ENCODE data around the gene INTU.
"Not testable (repeated sequence)": the region's sequence is repeated elsewhere in the genome, so short reads cannot be mapped to it uniquely, and the experiment has no call there.

The INTU gene

DNA sequence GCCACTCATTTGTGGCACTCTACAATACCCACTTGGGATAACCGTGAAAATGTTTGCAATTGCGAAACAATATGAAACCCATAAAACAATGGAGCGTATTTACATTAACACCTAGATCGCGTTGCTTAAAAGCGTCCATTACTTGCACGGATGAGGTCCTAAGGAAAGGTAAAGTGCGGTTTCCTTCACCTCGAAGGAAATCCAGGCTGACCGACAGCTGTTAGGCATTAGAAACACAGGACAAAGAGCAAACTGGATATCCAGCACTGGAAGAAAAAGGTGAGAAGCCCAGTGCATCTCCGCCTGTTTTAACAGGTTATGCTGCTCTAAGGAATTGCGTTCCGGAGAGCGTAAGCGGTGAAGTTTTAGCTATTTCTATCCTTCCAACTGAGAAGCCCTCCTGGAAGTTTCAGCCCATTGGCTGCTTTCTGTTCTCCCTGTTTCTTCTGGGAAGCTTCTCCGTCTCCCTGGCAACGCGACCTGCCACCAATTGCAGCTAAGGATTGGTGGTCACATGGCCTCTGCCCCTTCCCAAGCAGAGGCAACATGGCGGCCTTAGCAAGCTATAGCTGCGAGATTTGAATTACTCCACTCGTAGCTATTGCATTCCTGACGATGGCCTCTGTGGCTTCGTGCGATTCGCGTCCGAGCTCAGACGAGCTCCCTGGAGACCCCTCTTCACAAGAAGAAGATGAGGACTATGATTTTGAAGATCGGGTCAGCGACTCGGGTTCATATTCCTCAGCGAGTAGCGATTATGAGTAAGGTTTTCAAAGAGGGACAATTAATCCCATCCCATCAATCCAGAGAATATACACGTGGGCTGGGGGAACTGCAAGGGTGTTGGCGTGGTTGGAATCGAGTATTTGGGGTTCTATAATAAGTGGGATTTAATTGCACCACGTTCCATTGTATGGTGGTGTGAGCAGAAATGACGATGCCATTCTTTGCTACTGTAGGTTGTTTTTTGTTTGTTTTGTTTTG is at the start of gene INTU:
INTU (plus strand) TSS at position 538 of the 984 bp plus-strand sequence; CDS start at position 616, 78 bp downstream.
- DNase-seq (ENCODE audit: low spot score), result peak; percentile 97

DNA sequence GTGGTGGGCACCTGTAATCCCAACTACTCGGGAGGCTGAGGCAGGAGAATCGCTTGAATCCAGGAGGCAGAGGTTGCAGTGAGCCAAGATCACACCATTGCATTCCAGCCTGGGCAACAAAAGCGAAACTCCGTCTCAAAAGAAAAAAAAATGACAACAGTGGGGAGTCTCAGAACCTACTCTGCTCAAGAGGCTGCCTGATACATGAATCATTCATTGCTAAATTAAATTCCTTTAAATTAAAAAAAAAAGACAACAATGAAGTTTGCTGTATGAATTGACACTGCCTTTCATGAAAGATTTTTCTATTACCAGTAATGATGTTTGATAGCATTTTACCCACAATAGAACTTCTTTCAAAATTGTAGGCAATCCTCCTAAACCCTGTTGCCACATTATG is 46.3 kb upstream of the INTU start:
- DNase-seq (ENCODE audit: low spot score), result not testable (repeated sequence)

DNA sequence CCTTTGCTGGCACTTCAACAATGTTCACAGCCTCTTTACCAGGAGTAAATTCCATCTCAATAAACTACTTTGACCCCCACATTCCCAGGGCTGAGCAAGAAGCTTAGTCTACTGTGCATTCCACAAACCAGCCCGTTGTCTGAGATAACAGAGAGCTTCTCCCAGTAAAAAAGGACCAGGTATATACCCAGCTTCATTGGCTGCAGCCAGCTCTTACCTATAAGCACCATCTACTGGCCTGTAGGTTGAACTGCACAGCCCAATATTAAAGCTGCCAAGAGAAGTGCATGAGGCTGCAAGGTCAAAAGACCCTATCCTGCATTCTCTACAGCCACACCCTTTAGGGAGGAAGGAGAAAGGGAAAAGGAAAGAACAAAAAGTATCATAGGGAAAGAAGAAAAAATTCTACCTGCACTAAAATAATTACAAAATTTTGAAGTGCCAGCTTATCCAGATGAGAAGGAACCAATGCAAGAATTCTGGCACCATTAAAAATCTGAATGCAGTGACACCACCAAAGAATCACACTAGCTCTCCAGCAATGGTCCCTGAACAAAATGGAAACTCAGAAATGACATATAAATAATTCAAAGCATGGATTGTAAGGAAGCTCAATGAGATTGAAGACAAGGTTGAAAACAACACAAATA is 45.7 kb upstream of the INTU start:
- DNase-seq (ENCODE audit: low spot score), result peak; percentile 67

DNA sequence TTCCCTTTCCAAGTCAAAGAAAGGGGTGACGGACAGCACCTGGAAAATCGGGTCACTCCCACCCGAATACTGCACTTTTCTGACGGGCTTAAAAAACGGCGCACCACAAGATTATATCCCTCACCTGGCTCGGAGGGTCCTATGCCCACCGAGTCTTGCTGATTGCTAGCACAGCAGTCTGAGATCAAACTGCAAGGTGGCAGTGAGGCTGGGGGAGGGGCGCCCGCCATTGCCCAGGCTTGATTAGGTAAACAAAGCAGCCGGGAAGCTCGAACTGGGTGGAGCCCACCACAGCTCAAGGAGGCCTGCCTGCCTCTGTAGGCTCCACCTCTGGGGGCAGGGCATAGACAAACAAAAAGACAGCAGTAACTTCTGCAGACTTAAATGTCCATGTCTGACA is 43.6 kb upstream of the INTU start:
- DNase-seq (ENCODE audit: low spot score), result not testable (repeated sequence)

DNA sequence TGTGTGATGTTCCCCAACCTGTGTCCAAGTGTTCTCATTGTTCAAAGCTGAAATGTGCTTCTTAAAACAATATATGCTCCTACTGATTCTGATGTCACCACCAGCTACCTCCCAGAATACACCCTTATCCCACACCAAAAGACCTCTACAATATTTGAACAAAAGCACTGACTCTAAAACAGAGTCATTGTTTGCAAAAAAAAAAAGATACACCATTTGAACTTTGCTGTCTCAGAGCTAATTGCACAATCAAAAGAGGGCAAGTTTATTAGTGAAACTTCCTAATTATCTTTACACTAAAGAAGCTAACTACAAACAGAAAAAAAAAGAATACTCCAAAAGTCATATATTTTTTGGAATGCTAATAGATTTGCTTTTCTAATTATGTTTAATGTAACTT is 34.1 kb upstream of the INTU start:
- DNase-seq (ENCODE audit: low spot score), result no peak

DNA sequence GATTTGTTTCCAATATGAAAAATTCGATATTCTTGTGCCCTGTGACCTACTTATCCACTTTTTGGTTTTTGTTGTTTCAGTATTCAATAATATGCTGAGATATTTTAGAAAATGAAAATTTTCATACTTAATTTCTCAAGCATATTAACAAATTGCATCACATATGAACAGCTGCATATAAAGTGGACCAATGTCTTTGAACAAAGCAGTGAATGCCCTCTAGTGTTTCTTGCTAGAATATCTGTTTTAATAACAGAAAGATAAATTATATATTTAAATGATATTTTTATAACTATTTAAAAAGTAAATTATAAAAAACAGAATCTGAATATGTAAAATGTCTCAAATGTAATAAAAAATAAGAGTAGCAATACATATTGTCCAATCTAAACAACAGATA is 31.7 kb upstream of the INTU start:
- no peak for DNase-seq (ENCODE audit: low spot score)

DNA sequence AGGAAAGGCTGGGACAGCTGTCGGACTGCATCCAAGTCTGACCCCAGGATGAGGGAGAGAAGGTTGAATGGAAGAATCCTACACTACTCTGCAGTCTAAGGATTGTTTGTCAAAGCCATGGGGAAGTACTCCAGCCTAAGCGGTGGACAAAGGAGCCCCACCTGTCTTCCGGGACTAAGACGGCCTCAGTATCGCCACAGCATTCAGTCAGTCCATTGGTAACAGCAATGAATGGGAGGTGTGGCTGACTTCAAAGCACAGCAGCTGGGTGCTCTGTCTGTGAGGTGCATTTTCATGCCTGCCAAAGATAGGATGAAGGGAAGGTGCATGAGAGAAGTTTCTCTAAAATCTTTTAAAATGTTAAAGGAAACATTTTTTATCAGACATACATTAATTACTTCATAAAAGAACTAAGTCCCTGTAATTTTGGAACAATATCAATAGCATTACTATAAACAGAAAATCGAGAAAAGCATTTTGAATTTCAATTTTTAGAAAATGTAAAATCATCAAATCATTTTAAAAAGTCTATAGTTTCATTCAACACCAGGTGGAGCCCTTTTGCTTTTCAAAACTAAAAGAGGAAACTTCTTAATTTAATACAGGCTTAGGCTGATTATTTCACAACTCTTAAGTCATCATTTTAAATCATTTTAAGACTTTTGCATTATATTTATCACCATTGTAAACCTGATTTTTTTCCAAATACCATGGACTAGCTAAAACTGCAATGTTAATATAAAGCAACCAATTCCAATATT is 27.6 kb upstream of the INTU start:
- peak; percentile 43 for DNase-seq (ENCODE audit: low spot score)

DNA sequence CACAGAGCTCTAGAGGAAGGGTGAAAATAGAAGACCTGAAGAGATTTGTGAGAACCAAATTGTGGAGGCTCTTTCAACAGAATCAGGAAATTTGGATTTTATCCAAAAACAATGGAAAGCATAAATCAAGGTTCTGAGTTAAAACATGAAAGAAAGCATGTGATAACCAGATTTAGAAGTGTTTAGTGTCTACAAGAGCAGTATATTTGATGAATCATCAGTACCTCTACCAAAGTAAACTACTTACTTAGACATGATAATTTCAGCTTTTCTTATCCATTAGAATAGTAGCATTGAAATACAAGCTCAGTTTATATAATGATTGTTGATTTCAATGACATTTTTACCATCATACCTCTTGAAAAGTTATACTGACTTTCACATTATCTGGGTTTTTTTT is 25.9 kb upstream of the INTU start:
- DNase-seq (ENCODE audit: low spot score), result no peak

DNA sequence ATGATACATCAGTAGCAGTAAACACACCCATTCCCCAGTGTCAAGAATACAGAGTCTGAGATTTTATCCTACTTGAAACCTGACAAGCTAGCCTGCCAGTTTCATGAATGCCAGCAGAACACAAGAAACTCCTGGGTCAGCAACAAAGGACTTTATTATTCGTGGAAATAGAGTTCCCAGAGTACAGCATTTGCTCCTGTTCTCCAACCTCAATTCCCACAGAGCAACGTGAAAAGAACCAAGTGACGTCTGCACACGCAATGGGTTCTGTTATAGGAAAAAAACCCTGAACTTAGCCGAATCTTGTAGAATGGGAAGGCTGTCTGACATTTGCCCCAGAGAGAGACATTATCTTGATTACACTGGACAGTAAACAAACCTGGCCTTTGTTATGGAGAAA is 23.3 kb upstream of the INTU start:
- DNase-seq (ENCODE audit: low spot score), result no peak

DNA sequence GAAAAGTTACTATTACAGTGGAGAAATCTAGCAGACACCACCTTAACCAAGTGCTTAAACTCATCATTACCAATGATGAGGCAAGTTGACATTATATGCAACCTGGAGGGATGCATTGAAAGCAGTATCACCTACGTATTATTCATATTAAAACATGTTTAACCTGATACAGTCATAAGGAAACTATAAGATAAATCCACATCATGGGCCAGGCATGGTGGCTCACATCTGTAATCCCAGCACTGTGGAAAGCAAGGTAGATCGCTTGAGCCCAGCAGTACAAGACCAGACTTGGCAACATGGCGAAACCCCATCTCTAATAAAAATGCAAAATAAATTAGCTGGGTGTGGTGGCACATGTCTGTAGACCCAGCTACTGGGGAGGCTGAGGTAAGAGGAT is 22.3 kb upstream of the INTU start:
- no peak for DNase-seq (ENCODE audit: low spot score)

DNA sequence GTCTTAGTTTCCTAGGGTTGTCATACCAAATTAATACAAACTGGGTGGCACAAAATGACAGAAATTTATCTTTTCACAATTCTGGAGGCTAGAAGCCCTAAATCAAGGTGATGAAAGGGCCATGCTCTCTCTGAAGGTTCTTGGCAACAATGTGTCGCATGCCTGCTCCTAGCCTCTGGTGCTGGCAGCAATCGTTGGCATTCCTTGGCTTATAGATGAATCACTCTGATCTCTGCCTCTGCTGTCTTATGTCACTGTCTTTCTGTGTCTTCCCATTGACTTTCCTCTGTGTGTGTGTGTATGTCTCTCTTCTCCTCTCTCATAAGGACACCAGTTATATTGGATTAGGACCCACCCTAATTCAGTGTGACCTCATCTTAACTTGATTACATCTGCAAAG is 15.9 kb upstream of the INTU start:
- peak; percentile 44 for DNase-seq (ENCODE audit: low spot score)

DNA sequence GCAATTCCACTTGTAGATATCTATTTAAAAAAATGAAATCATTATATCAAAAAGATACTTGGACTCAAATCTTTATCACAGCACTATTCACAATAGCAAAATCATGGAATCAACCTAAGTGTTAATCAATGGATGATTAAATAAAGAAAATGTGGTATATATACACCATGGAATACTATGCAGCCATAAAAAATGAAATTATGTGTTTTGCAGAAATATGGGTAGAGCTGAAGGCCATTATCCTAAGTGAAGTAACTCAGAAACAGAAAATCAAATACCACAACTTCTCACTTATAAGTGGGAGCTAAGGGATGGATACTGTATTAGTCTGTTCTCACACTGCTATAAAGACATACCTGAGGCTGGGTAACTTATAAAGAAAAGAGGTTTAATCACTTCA is 14.3 kb upstream of the INTU start:
- no peak for DNase-seq (ENCODE audit: low spot score)

DNA sequence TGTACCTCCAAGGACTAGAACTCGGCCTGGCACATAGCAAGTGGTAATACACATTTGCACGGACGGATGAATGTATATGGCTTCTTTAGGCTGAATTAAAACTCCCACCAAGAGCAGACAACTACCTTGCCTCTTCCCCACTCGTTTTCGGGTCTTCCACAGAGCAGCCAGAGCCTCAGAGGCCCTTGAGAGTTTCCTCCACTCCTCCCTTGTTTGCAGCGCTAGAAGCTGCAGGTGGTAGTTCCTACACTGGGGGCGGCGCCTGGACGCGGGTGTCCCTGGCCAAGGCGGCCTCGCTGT is 10.2 kb upstream of the INTU start:
- DNase-seq (ENCODE audit: low spot score), result no peak

DNA sequence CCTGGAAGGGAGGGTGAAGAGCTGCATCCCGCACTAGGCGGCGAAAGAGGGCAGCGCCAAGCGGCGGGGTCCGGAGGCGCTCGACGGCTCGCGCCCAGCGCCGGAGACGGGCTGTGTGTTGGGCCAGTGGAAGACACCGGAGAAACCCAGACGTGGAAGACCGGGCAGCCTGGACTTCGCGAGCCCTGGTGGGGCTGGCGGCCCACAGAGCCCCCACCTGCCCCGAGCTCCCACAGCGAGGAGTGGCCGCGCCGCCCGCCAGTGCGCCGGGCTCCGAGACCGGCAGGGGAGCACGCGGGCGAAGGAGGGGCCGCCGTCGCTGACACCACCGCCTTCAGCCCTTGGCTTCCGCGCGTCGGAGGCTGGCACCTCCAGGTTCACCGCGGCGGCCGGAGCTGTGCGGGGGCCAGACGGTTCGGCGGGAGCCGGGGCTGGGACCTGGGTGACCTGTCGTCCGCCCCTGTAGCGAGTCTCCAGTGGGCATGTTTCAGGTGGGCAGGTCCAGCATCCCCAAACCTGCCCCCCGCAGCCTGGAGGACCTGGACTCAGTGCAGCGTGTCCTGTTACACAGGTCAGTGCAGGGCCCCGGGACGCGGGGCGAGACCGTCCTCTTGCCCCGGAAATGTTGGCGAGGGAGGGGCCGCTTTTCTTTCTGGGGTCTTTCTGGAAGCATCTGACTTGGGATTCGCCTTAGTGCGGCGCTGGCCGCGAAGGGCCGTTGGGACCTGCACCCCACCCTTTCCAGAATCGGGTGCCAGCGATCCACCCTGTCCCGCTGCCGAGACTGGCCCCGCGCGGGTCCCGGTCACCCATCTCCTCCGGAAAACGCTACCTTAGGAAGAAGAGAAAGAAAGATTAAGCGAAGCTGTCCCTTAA is 9.6 kb upstream of the INTU start:
- peak; percentile 49 for DNase-seq (ENCODE audit: low spot score)

DNA sequence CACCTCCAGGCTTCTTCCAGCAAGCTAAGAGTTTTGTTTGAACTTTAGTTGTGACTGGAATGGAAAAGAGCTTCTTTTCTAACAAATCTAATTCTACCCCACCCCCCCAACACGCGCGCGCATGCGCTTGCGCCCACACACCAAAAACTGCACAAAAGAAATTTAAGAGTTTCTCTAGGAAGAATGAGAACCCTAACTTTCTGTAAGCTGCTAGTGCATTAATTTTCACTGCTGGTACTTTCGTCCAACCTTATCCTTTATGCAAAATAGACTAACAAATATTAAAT is 9.0 kb upstream of the INTU start:
- DNase-seq (ENCODE audit: low spot score), result no peak

DNA sequence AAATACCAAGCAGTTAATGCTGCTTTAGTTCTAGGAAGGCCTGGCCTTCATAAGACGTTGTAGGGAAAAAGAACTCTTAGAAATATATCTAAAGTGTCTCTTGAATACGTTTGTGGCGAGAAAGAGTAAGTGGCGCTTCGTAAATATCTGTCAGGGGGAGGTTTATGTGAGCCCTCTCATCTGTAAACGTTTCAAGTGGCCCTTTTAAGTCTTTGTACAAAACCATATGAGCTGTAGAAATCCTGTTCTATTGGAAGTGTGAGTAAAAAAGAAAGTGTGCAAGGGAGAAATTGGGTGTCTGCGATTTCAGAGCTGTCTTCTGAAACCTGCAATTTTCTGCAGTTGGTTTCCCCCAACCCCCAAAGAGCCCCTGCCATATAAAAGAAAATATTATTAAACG is 8.6 kb upstream of the INTU start:
- no peak for DNase-seq (ENCODE audit: low spot score)

DNA sequence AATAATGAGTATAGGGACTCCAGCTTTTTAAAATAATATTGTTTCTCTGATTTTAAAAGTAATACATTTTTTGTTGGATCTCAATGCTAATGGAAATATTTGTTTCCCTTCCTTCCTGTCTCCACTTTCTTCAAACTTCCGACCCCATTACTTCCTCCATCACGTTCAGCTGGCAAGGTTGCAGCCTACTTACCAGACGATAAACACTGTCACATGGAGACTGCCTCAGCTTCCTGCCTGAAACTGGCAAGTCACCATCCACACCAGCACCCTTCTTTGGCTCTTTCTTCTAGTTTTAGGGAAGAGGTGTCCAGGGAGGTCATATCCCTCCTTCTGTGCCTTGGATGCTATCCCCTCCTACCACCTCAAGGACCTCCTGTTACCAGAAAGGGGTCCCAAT is 3.4 kb upstream of the INTU start:
- no peak for DNase-seq (ENCODE audit: low spot score)

DNA sequence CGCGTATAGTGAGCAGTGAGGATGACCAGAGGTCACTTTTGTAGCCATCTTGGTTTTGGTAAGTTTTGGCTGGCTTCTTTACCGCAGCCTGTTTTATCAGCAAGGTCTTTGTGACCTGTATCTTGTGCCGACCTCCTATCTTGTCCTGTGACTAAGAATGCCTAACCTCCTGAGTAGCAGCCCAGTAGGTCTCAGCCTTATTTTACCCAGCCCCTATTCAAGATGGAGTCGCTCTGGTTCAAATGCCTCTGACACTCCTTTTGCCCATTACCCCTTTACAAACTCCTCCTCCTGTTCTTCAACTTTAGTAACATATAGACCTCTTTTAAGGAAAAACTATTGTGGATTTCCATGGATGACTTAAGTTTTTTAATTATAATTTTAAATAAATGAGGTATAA is 2.6 kb upstream of the INTU start:
- DNase-seq (ENCODE audit: low spot score), result no peak

DNA sequence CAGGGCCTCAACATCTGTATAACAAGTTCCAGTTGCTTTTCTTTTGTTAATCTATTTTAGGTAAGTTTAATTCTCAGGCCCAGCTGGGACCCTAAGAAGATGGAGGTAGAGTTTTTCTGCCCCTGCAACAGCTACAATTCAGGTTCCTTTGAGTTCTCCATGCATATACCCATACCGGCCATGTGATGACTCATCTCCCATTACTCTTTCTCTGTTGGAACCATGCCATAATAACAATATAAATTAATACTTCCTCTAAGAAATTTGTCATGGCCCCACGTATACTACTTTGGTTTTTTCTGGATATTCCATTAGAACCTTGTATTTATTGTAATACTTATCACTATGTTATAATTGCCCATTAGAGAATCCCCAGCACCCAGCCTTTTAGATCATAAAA is 1.3 kb upstream of the INTU start:
- DNase-seq (ENCODE audit: low spot score), result peak; percentile 42

DNA sequence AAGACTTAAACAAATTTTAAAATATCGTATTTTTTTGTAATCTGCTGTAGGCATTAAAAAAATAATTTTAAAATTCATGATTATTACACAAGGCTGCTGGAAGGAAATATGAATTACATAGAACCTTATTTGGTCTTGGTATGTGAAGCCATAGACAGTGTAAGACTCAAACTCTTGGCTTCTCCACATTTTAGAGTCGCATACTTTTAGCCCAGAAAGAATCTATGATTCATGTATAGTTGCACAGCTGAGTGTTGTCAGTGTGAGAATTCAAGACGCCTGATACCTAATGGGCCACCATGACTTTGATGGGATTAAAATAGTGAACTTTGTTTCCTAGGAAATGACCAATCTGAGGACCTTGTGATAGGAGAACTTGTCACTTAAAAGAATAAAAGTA is 1.4 kb downstream of the INTU start:
- DNase-seq (ENCODE audit: low spot score), result peak; percentile 11

DNA sequence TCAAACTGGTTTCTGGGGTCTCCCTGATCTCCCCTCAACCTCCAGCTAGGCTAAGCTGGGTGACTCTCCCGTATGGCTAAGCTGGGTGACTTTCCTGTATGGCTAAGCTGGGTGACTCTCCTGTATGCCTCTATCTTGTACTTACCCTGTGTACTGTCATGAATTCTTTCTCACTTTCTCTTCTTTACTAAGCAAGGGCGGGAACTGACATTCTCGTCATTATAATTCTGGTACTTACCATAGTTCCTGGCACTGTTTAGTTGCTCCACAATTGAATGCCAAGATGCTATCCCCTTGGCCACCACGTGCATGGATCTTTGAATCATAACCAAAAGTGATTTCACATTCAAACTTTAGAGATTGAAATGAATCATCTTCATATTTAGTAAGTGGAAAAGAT is 8.8 kb downstream of the INTU start:
- DNase-seq (ENCODE audit: low spot score), result no peak

DNA sequence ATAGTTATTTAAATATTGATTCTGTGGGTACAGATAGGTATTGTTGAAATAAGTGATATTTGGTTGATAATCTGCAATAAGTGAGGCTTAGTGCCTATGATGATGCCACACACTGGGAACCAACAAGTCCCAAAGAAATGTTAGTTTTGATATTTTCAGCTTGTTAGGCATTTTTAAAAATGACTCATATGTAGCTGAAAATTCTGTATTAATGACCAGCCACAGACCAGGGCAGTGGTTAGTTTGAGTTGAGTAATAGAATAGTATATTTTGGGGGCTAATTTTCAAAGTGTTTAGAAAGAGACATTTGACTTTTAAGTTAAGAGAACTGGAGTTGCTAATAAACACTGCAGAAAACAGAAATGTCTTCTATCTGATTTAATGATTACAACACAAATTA is 9.4 kb downstream of the INTU start:
- DNase-seq (ENCODE audit: low spot score), result no peak

Measured in kidney tubule cell (primary cell).